NCI-H128 (cell line): ENCODE measurements around the gene RNU5D-1.
"Not testable (repeated sequence)": the region's sequence is repeated elsewhere in the genome, so short reads cannot be mapped to it uniquely, and the experiment has no call there.

ENCODE experiments used
- DNase-seq: peaks from one replicate; lab custom pipeline; 2025; ENCODE audit not compliant: unreplicated experiment; lab: John Stamatoyannopoulos, UW

Gene RNU5D-1

DNA sequence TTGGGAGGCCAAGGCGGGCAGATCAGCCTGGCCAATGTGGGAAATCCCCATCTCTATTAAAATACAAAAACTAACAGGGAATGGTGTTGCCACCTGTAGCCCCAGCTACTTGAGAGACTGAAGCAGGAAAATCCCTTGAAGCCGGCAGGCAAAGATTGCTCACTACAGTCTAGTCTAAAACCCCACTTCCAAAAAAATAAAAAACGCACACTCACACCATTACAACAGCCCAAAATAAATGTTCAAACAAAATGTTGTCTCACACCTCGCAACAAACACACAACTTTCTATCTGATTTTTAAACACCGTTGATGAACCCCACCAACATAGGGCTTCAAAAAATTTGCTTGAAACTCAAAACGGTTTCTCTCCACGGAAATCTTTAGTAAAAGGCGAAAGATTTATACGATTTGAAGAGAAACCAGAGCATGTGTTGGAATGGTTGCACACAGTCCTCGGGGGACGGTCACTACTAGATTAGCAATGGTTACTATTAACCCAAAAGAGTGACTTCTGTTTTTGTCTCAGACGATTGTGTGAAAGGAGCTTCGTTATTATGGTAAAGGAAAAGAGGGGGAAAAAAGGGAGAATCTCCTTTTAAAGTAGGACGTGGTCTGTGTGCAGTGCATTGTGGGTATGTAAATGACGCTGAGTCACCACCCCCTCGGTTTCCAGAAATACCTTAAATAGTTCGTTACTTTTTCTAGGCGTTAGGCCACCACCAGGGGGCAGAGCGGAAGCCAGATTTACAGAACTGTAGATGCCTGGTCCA is at the start of gene RNU5D-1:
RNU5D-1 (minus strand) TSS at position 430 of the 772 bp plus-strand sequence.
- peak; percentile 90 for DNase-seq

DNA sequence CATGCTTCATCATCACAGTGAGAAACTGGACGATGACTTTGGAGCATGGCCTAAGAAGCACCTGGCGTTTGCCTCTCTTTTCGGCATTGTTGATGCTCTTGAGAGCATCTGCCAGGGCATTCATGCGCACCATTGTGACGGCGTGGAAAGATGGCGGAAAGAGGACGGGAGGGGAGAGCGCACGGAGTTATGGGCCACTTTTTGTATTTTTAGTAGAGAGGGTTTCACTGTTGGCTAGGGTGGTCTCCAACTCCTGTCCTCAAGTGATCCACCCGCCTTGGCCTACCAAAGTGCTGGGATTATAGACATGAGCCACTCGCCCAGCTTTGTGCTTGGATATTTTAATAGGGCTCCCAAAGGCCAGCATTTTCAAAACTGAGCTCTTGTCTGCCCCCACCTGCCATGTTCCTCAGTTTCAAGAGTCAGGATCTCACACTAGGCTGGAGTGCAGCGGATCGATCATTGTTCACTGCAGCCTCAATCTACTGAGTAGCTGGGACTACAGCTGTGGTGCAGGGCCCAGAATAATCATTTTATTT is 49.7 kb upstream of the RNU5D-1 start:
- DNase-seq = no peak

DNA sequence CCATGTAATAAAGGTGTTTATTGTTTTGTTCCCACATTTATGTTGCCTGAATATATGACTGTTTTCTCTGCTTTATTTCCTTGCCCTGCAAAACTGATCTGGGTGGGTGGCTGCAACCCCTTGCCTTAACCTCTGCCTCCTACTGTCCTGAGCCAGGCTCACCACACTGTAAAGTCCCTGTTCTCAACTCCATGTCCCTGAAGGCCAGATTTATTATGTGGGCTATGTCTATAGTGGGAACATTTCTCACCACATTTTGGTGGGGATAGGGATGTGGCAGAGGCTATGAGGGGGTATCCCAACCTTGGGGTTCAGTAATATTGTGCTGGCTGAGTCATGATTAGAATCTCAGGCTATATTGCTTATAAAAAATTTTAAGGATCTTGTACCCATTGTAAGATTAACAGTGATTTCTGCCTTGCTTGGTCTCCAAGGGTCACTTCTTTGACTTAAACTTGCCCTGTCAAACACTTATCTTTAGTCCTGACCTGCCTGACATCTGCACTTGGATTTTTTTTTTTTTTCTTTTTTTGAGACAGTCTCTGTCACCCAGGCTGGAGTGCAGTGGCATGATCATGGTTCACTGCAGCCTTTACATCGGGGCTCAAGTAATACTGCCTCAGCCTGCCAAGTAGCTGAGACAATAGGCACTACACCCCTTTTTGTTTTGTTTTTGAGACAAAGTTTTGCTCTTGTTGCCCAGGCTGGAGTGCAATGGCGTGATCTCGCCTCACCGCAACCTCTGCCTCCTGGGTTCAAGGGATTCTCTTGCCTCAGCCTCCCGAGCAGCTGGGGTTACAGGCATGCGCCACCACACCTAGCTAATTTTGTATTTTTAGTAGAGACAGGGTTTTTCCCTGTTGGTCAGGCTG is 48.0 kb upstream of the RNU5D-1 start:
- no peak for DNase-seq

DNA sequence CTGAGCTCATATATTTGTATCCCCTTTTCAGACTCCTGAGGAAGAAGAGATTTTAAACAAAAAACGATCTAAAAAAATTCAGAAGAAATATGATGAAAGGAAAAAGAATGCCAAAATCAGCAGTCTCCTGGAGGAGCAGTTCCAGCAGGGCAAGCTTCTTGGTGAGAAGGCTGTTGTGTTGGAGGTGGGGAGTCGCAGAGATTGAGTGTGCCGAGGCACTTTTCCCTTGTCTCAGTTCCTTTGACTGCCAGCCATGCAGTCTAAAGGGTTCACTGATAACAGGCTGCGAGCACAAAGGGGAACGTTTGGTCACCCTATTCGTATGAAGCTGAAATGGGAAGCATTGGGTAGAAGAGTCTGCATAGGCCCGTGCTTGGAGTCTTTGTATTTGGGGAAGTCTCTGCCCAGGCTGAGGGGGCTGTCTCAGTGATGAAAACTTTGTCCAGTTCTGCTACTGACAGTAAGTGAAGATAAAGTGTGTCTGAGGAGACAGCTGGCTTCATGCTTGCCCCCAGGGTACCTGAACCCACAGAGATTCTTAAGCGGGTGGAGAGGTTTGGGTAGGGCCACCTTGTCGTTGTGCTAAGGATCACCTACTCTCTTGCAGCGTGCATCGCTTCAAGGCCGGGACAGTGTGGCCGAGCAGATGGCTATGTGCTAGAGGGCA is 47.1 kb upstream of the RNU5D-1 start:
- DNase-seq = no peak

DNA sequence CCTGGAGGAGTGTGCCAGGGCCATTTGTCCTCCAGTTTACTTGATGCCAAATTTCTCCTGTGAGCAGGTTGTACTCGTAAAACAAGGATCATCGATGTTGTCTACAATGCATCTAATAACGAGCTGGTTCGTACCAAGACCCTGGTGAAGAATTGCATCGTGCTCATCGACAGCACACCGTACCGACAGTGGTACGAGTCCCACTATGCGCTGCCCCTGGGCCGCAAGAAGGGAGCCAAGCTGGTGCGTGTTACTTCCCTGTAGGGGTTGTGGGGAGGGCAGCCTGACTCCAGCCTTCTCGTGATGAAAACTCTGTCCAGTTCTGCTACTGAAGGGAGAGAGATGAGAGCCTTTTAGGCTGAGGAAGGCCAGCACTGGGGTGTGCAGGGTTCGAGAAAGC is 46.6 kb upstream of the RNU5D-1 start:
- DNase-seq = no peak

DNA sequence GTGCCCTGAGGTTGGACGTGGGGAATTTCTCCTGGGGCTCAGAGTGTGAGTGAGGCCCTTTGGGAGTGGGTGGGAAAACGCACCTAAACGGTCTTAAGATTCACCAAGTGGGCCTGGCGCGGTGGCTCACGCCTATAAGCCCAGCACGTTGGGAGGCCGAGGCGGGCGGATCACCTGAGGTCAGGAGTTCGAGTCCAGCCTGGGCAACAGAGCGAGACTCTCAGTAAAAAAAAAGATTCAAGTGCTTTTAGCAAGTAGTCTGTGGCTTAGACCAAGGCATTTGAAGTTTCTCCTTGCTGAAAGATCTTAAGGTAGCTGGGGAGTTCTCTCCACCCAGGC is 45.7 kb upstream of the RNU5D-1 start:
- DNase-seq = no peak

DNA sequence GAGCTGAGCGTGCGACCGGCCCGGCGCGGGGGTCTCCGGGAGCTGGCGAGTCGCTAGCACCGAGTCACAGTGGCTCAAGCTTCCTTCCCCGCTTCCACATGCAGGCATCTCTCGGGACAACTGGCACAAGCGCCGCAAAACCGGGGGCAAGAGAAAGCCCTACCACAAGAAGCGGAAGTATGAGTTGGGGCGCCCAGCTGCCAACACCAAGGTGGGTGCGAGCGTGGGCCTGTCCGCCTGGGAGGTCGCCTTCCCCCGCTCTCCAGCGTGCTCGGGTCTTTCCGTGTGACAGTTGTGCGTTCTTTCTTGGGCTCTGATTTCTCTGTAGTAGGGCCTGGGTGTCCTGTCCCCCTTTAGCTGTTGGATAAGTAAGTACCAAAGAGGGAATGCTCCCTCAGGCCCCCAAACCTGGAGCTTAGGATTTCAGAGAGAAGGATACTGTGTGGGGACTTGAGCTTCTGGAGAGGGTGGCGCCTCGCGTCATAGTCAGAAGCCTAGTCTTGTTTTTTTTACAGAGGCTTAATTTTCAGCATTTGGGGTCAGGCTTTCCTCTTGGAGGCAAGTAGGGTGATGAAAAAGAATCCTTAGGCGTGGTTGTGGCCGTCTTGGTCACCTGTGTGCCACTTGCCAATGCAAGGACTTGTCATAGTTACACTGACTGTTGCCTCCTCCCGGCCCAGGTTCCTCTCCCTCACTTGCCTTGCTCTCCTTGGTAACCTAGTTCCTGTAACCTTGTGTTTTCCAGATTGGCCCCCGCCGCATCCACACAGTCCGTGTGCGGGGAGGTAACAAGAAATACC is 45.2 kb upstream of the RNU5D-1 start:
- no peak for DNase-seq

DNA sequence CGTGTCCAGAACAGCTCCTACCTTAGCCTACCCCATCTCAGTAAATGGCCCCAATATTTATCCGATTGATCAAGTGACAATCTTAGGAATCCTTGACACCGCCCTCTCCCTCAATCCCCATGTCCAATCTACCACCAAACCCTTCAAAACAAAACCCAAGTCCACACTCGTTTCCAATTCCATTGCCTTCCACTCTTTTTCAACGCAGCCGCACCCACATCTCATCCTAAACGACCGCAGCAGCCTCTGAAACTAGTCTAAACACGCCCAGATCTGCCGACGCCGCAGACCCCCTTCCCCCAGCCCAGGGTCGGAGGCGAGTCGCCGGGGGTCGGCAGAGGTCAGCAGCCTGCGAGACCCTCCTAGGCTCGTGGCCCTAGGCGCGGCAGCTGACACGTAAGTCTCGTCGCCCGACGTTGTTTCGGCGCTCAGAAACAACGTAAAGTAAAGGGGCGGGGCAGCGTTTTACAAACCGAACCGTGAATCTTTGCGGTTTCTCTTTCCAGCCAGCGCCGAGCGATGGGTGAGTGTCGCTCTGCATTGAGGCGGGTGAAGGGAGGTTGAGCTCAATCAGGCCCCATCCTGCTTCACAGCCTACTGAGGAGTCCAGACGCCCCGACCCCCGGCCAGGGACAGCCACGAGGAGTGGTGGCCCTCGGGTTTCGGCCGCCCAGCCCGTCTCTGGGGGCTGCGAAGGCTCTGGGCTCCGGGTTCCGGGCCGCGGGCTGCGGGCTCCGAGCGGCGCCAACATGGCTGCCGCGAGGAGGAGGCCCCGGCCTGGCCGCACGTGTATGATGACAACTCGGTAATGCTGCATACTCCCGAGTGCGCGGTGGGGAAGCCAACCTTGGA is 44.3 kb upstream of the RNU5D-1 start, which contains the start of gene RPS8:
RPS8 (plus strand) TSS at position 463 of the 852 bp plus-strand sequence; CDS start at position 520, 57 bp downstream.
- peak; percentile 95 for DNase-seq

DNA sequence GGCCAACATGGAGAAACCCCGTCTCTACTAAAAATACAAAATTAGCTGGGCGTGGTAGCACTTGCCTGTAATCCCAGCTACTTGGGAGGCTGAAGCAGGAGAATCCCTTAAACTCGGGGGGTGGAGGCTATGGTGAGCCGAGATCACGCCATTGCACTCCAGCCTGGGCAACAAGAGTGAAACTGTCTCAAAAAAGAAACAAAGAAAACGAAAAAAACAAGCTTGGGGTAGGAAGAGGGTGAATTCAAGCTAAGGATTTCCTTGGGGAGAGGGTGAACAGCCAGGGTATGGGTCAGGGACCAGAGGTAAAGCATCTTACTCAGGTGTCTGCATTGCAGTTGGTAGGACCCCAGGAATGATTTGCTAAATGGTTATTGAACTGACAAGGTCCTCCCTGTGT is 35.5 kb upstream of the RNU5D-1 start:
- DNase-seq = not testable (repeated sequence)

DNA sequence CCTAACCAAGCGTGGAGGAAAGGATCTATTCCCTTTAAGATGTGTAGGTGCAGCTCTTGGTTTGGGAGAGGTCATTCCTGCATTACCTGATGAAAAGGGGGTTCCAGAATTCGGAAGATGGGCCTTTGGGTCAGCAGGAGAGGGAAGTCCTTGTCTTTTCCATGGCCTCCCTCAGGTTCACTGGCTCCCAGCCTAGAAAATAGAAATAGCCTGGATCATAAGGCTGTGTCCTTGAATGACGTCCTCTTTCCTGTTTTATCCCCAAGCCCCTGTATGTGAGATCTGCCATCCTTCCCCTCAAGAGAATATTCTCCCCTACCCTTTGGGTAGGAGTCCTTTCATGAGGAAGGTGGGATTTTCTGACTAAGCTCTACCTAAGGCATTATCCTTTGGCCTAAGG is 29.9 kb upstream of the RNU5D-1 start:
- DNase-seq = no peak

DNA sequence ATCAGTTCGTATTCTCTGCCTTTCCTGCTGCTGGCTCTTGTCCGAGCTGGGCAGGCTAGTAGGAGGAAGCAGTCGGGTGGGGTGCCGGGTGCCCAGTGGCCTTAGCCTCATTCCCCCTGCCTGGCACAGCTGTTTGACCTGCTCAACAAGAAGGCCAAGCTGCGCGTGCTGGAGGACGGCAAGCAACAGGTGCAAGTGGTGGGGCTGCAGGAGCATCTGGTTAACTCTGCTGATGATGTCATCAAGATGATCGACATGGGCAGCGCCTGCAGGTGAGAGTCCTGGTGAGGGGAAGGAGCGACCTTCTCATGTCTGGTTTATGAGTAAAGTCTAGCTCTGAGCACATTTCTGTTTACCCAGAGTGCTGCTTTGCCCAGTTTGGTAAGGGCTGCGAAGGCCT is 28.1 kb upstream of the RNU5D-1 start:
- no peak for DNase-seq

DNA sequence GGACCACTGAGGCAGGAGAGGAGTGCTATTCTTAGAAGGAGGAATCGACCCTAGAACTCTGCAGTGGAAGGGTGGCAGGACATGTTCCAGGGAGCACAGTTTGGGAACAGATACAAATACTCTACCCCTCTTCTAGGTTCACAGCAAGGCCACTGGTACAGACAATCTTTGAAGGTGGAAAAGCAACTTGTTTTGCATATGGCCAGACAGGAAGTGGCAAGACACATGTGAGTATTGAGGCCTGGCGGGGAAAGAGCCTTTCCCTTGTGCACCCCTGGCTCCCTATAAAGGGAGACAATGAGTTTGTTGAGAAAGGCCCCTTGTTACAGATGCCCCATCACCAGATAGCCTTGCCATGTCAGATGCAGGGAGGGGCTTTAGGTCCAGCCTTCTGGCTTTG is 26.4 kb upstream of the RNU5D-1 start:
- no peak for DNase-seq

DNA sequence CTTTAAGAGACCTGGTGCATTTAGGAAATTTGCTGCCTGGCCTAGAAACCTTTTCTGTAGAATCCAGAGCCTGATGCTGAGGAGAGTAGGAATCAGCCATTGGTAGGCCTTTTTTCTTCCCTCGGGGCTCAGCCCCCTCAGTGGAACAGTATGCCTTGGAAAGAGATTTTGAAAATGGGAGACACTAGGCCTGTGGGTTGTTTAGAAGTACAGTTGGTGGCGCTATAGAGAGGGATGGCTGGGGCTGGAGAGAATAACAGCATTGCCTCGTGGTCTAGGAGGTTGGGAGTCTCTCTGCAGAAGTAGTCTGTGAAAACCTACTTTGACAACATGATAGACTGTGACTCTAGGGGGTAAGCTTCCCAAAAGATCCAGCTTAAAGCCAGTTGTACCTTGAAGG is 16.9 kb upstream of the RNU5D-1 start:
- no peak for DNase-seq

DNA sequence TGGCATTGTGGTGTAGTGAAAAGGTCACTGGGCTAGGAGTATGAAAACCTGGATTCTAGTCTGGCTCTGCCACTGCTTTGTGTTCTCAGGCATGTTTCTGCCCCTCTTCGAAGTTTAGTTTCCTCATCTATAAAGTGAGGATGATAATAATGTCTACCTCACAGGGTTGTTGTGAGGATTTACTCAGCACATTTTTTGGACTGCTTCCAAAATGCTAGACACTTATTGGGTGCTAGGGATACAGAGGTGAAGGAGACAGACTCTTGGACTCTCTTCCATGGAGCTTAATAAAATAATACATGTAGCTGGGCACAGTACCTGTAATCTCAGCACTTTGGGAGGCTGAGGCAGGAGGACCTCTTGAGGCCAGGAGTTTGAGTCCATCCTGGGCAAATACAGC is 12.2 kb upstream of the RNU5D-1 start:
- DNase-seq = no peak

DNA sequence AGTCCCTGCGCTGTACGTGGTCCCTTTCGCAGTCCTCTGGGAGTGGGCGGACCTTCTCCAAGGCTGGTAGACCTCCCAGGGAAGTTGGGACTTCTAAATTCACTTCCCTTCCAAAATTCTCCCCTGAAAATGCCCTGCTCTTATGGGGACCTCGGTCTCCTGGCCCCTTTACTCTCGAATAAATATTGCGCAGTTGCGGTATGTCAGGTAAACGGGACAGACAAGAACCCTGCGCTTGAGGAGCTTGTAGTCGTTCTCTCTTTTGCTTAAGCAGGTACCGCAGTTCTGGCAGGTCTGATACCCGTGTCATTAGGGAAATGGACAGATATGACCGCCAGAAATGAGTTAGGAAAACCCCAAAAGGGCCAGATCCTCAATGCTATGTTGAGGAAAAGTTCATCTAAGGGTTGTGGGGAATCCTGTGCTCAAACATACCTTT is 9.2 kb upstream of the RNU5D-1 start:
- no peak for DNase-seq

DNA sequence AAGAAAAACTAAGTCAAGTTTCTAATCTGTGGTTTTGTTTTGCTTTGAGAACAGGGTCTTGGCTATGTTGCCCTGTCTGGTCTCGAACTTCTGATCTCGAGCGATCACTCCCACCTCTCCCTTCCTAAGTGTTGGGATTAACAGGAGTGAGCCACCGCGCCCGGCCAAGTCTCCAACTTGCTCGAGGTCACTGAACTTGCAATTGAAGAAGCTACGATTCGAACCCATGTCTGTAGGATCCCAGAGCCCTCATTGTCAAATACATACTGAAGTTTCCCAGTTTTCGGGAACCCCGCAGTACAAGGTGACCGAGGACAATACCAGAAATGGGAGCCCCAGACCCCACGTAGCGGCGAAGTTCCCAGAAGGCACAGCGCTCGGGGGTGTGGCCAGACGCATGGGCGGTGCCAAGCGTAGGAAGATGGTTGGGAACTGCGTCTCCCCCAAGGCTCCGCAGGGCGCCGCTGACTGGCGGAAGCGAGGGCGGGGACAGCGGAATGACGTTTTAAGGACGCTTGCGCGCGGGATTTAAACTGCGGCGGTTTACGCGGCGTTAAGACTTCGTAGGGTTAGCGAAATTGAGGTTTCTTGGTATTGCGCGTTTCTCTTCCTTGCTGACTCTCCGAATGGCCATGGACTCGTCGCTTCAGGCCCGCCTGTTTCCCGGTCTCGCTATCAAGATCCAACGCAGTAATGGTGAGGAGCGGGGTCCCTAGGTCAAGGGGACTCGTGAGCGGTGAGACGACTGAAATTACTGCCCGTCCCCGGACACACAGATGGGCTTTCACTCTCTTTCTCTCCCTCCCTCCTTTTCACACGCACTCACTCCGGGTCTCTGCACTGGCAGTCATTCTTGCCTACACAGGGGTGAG is 8.6 kb upstream of the RNU5D-1 start, which contains the start of gene KIF2C:
KIF2C (plus strand) TSS at position 531 of the 872 bp plus-strand sequence; CDS start at position 627, 96 bp downstream.
- peak; percentile 98 for DNase-seq

DNA sequence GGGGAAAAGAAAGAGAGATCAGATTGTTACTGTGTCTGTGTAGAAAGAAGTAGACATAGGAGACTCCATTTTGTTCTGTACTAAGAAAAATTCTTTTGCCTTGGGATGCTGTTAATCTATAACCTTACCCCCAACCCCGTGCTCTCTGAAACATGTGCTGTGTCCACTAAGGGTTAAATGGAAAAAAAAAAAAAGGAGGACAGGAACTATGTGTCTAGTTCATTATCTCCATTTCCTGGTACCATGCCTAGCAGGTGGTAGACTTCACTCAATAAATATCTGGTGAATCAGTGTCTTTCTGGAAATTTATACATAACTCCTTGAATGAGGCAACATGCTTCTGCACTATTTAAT is 8.0 kb upstream of the RNU5D-1 start:
- DNase-seq = not testable (repeated sequence)

DNA sequence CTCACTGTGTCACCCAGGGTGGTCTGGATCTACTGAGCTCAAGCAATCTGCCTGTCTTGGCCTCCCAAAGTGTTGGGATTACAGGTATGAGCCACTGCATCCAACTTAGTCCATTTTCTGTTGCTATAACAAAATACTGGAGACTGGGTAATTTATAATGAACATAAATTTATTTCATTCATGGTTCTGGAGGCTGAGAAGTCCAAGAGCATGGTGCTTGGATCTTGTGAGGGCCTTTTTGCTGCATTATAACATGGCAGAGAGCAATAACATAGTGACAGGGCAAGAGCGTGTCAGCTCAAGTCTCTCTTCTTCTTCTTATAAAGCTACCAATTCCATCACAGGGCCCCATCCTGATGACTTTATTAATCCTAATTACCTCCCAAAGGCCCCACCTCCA is 5.0 kb upstream of the RNU5D-1 start:
- DNase-seq = no peak

DNA sequence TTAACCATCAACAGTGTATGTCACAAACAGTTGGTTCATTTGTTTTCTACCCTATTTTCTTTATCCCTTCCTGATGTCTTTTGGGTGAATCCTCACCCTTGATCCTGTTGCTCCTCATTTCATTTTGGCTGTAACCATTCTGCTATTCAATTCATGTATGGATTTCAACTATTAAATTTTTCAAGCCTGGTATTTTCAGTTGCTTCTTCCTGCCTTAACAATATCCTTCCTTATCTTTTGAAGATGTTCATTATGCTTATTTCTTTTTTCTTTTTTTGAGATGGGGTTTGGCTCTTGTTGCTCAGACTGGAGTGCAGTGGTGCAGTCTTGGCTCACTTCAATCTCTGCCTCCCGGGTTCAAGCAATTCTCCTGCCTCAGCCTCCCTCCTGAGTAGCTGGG is 2.8 kb upstream of the RNU5D-1 start:
- no peak for DNase-seq
